Prostate gland (tissue), 2 donors: ENCODE data around the gene MAP2K3.
"Not testable (repeated sequence)": the region's sequence is repeated elsewhere in the genome, so short reads cannot be mapped to it uniquely, and the experiment has no call there.

Source experiments
- CTCF ChIP-seq, 4 experiments: fragments of 200-600 bp in 2 of 4; fragments of 450-650 bp in 2 of 4; sonication (generic) in 2 of 4; IDR thresholded peaks; 1 replicate in 3 of 4; 2 replicates in 1 of 4; pipeline ENCODE4 v1.5.1; 2016 to 2019; ENCODE audit warnings: antibody characterized with exemption in 4 of 4, mild to moderate bottlenecking in 2 of 4, moderate library complexity in 2 of 4
- POLR2A ChIP-seq: fragments of 450-650 bp; IDR thresholded peaks from one replicate; pipeline ENCODE4 v1.6.1; 2016; ENCODE audit warnings: antibody characterized with exemption, mild to moderate bottlenecking

GRCh38 chr17:21349358-21350050, 65.0 kb downstream of the MAP2K3 start:
- not testable (repeated sequence) for TF ChIP-seq CTCF (IDR thresholded peaks at IDR 0.05); POLR2A
